K562 (cell line): ENCODE results near the gene ZNF30. TPM values are rescaled to one million over a fixed set of nuclear protein-coding genes. Genes with fewer than 3 reads are reported as not detected.

ENCODE experiments used
- ATAC-seq: fragments of 200-7000 bp; cut with Tn5 transposase; 3 replicates; pipeline ENCODE4 v1.9.1; 2020; ENCODE audit warnings: moderate library complexity
- BruUV-seq: library from RNA; stranded (reverse); fragments of 400-500 nt; replicated peaks from 2 replicates; lab custom pipeline; 2021; lab: Mats Ljungman, UMichigan
- CTCF ChIA-PET: fragments of 300-600 bp; formaldehyde crosslinking; extraction: SDS; loops from one replicate; lab custom pipeline; 2021; ENCODE audit warnings: low intra/inter-chr PET ratio; lab: Yijun Ruan, JAX
- POLR2A ChIA-PET: fragments of 300-600, 350-650 bp; sonication (Branson Sonifier 250); formaldehyde crosslinking; extraction: SDS; loops from one replicate; lab custom pipeline; 2021; ENCODE audit warnings: antibody characterized with exemption, inconsistent platforms; lab: Yijun Ruan, JAX
- DNase-seq, 4 experiments: peaks; one replicate each; pipeline versions ENCODE4 v3.0.0 to v3.0.0-alpha.2; 2011 to 2018; ENCODE audit warnings: low spot score in 3 of 4, mixed read lengths in 3 of 4; ENCODE audit errors: extremely low read depth in 1 of 4
- FAIRE-seq: peaks from 2 replicates; lab custom pipeline; 2011; peaks lifted over from hg19 to GRCh38; lab: Jason Lieb, UNC
- H2AFZ ChIP-seq: 2 replicates; pipeline ENCODE4 v1.6.0; 2011; ENCODE audit warnings: low read depth, low read length, control low read depth, inconsistent platforms
- H3K27ac ChIP-seq: fragments of 200-600 bp; 3 replicates; pipeline ENCODE4 v1.8.0; 2011; ENCODE audit warnings: low read depth, mild to moderate bottlenecking, control low read depth, inconsistent platforms, low read length, moderate library complexity, mixed read lengths; ENCODE audit errors: extremely low read depth
- H3K27me3 ChIP-seq, 2 experiments: fragments of 300-600 bp in 1 of 2; 2 replicates in 1 of 2; 3 replicates in 1 of 2; pipeline versions ENCODE4 v1.6.0 to v1.8.0; 2011; ENCODE audit warnings: inconsistent platforms in 2 of 2, low read length in 2 of 2, mild to moderate bottlenecking in 1 of 2, mixed read lengths in 1 of 2, moderate library complexity in 1 of 2; ENCODE audit not compliant: control insufficient read depth in 2 of 2, insufficient read depth in 2 of 2
- H3K36me3 ChIP-seq: fragments of 300-600 bp; 3 replicates; pipeline ENCODE4 v1.8.0; 2011; ENCODE audit warnings: mild to moderate bottlenecking, low read length, inconsistent platforms; ENCODE audit not compliant: control insufficient read depth, insufficient read depth
- H3K4me1 ChIP-seq, 2 experiments: fragments of 200-600 bp in 1 of 2; replicated peaks in 1 of 2; 2 replicates in 1 of 2; 3 replicates in 1 of 2; pipeline versions ENCODE4 v1.5.1 to v1.8.0; 2011; ENCODE audit warnings: inconsistent platforms in 2 of 2, low read length in 2 of 2, mild to moderate bottlenecking in 1 of 2, mixed read lengths in 1 of 2, moderate library complexity in 1 of 2; ENCODE audit not compliant: control insufficient read depth in 2 of 2, insufficient read depth in 2 of 2
- H3K4me2 ChIP-seq: 2 replicates; pipeline ENCODE4 v1.6.1; 2011; ENCODE audit warnings: low read length, control low read depth, inconsistent platforms, mixed read lengths; ENCODE audit not compliant: insufficient read depth
- H3K4me3 ChIP-seq: fragments of 200-600 bp; sonication (generic), shearing (Covaris generic); 2 replicates; pipeline ENCODE4 v1.5.1; 2016; ENCODE audit warnings: control low read depth, inconsistent platforms
- H3K79me2 ChIP-seq: fragments of 200-600 bp; 3 replicates; pipeline ENCODE4 v1.8.0; 2011; ENCODE audit warnings: low read length, inconsistent platforms; ENCODE audit not compliant: control insufficient read depth, insufficient read depth
- H3K9ac ChIP-seq, 2 experiments: 2 replicates each; pipeline versions ENCODE4 v1.6.0 to v1.6.1; 2011; ENCODE audit warnings: low read depth in 2 of 2, low read length in 2 of 2, control low read depth in 1 of 2, inconsistent platforms in 1 of 2, mild to moderate bottlenecking in 1 of 2, mixed read lengths in 1 of 2; ENCODE audit not compliant: insufficient read depth in 1 of 2
- H3K9me1 ChIP-seq: one replicate; pipeline ENCODE4 v1.6.0; 2011; ENCODE audit warnings: inconsistent platforms, mild to moderate bottlenecking, low read length, moderate library complexity; ENCODE audit not compliant: control insufficient read depth, insufficient read depth
- H3K9me3 ChIP-seq: replicated peaks from 2 replicates; pipeline ENCODE4 v1.5.1; 2011; ENCODE audit warnings: low read depth, low read length, inconsistent platforms; ENCODE audit not compliant: control insufficient read depth, insufficient read depth
- H4K20me1 ChIP-seq: replicated peaks from 2 replicates; pipeline ENCODE4 v1.6.1; 2011; ENCODE audit warnings: low read length, inconsistent platforms, mixed read lengths; ENCODE audit not compliant: control insufficient read depth, insufficient read depth
- CHD4 ChIP-seq: fragments of 200-600 bp; sonication (generic); IDR thresholded peaks from 3 replicates; pipeline ENCODE4 v1.6.1; 2012; ENCODE audit warnings: low read depth, mild to moderate bottlenecking, mixed read lengths, low read length, inconsistent platforms; ENCODE audit not compliant: insufficient read depth, insufficient replicate concordance, poor library complexity, severe bottlenecking
- DNMT1 ChIP-seq: fragments of 450-650 bp; IDR thresholded peaks from 2 replicates; pipeline ENCODE4 v1.6.1; 2016; ENCODE audit warnings: antibody characterized with exemption, mild to moderate bottlenecking
- EP300 ChIP-seq: IDR thresholded peaks from 2 replicates; pipeline ENCODE4 v1.6.1; 2012; ENCODE audit warnings: low read length, improper control_type of control experiment
- HDAC3 ChIP-seq: fragments of 450-650 bp; IDR thresholded peaks from 2 replicates; pipeline ENCODE4 v1.6.1; 2018; ENCODE audit warnings: borderline replicate concordance, mild to moderate bottlenecking, moderate library complexity; ENCODE audit not compliant: partially characterized antibody
- IRF9 ChIP-seq: fragments of 450-650 bp; IDR thresholded peaks from 2 replicates; pipeline ENCODE4 v1.6.1; 2016; ENCODE audit warnings: missing biosample characterization, missing genetic modification characterization
- MCM5 ChIP-seq: fragments of 450-650 bp; IDR thresholded peaks from 2 replicates; pipeline ENCODE4 v1.6.1; 2016; ENCODE audit warnings: low read depth
- MECOM ChIP-seq: fragments of 250-450 bp; sonication (Bioruptor Pico); IDR thresholded peaks from 2 replicates; pipeline ENCODE4 v1.8.0; 2022; ENCODE audit warnings: inconsistent platforms
- NCOA6 ChIP-seq: fragments of 450-650 bp; IDR thresholded peaks from 2 replicates; pipeline ENCODE4 v1.6.1; 2017; ENCODE audit warnings: mild to moderate bottlenecking
- PCBP2 ChIP-seq: fragments of 200-400 bp; formaldehyde crosslinking; IDR thresholded peaks from 2 replicates; pipeline ENCODE4 v1.6.1; 2018; ENCODE audit warnings: low read length, low read depth, mild to moderate bottlenecking, moderate library complexity; ENCODE audit not compliant: poor library complexity, severe bottlenecking
- PHB2 ChIP-seq: fragments of 450-650 bp; IDR thresholded peaks from 2 replicates; pipeline ENCODE4 v1.6.1; 2017; ENCODE audit warnings: low read depth
- SOX6 ChIP-seq: fragments of 450-650 bp; IDR thresholded peaks from 2 replicates; pipeline ENCODE4 v1.6.1; 2014; ENCODE audit warnings: mild to moderate bottlenecking
- SRSF9 ChIP-seq: fragments of 200-400 bp; formaldehyde crosslinking; IDR thresholded peaks from 2 replicates; pipeline ENCODE4 v1.6.1; 2017; ENCODE audit warnings: low read depth, low read length, borderline replicate concordance
- TAF15 ChIP-seq: fragments of 200-400 bp; formaldehyde crosslinking; IDR thresholded peaks from 2 replicates; pipeline ENCODE4 v1.6.1; 2017; ENCODE audit warnings: mild to moderate bottlenecking, low read depth, low read length, moderate library complexity
- TARDBP ChIP-seq: fragments of 450-650 bp; IDR thresholded peaks from 2 replicates; pipeline ENCODE4 v1.6.1; 2016
- TGIF2 ChIP-seq: sonication (generic); formaldehyde crosslinking; IDR thresholded peaks from 2 replicates; pipeline ENCODE4 v1.8.1; 2022; ENCODE audit warnings: mild to moderate bottlenecking, missing genetic modification reagents, moderate library complexity
- YY1 ChIP-seq, 3 experiments: IDR thresholded peaks; 2 replicates each; pipeline ENCODE4 v1.6.1; 2011; ENCODE audit warnings: low read length in 2 of 3, mild to moderate bottlenecking in 2 of 3, moderate library complexity in 2 of 3, borderline replicate concordance in 1 of 3, control low read depth in 1 of 3, low read depth in 1 of 3; ENCODE audit not compliant: insufficient read depth in 3 of 3, insufficient replicate concordance in 2 of 3, control insufficient read depth in 1 of 3, insufficient read length in 1 of 3; ENCODE audit errors: extremely low read depth in 1 of 3
- ZBTB43 ChIP-seq: sonication (generic); formaldehyde crosslinking; IDR thresholded peaks from 2 replicates; pipeline ENCODE4 v1.8.0; 2023; ENCODE audit warnings: mild to moderate bottlenecking, missing genetic modification reagents
- ZNF384 ChIP-seq: IDR thresholded peaks from 2 replicates; pipeline ENCODE4 v1.6.1; 2012; ENCODE audit warnings: low read depth, low read length, improper control_type of control experiment
- ZNF586 ChIP-seq: fragments of 450-650 bp; formaldehyde crosslinking; conservative IDR thresholded peaks from 2 replicates; pipeline ENCODE4 v1.4.0; 2020; ENCODE audit warnings: mild to moderate bottlenecking, moderate library complexity
- ZNF717 ChIP-seq: fragments of 250-450 bp; sonication (Bioruptor Pico); IDR thresholded peaks from 2 replicates; pipeline ENCODE4 v1.5.0; 2021
- ZNF830 ChIP-seq: fragments of 250-450 bp; sonication (Bioruptor Pico); IDR thresholded peaks from 2 replicates; pipeline ENCODE4 v1.5.0; 2021; ENCODE audit warnings: mild to moderate bottlenecking
- WGBS: fragments of 100-300 bp; shearing (Covaris generic); methylation state at CpG from one replicate; pipeline ENCODE4 v1.1.6; 2016; ENCODE audit warnings: low coverage, mixed read lengths; ENCODE audit not compliant: insufficient coverage; ENCODE audit errors: missing lambda C conversion rate; 5-methylcytosine and 5-hydroxymethylcytosine counted together
- in situ Hi-C: fragments of 300-500 bp; cut with MboI; formaldehyde crosslinking; loops from 4 replicates; pipeline ENCODE4 v1.15.0; 2018; ENCODE audit warnings: inconsistent platforms, mixed read lengths
- intact Hi-C: fragments of 100-400 bp; cut with micrococcal nuclease; formaldehyde crosslinking; loops from 2 replicates; pipeline ENCODE4 v1.14.2; 2022
- polyA plus RNA-seq, 8 experiments: library from polyadenylated mRNA; depleted of rRNA in 4 of 8; stranded (reverse) in 5 of 8; unstranded in 3 of 8; fragments of >200 nt; fragmentation: Nextera tagmentation in 2 of 8; fragmentation: Illumina TruSeq in 1 of 8; extraction: Ambion mirVana in 2 of 8; extraction: Trizol in 1 of 8; gene quantifications; 2 replicates each; pipeline versions ENCODE4 v1.2.1 to v1.2.3, GENCODE V29; 2011 to 2014; ENCODE audit warnings: inconsistent platforms in 1 of 8, missing spikeins in 1 of 8
- total RNA-seq, 7 experiments: library from RNA; depleted of rRNA in 6 of 7; stranded (reverse); fragments of >200 nt in 6 of 7; fragmentation: Illumina TruSeq in 2 of 7; extraction: Trizol in 2 of 7; gene quantifications; 2 replicates each; pipeline versions ENCODE4 v1.2.1 to v1.2.3, GENCODE V29; 2011 to 2021; ENCODE audit warnings: low replicate concordance in 1 of 7

Gene ZNF30
- total and polyA plus RNA-seq, 9 of the 15 experiments (the other 6 are each of a cell fraction or from before 2014, with no cell fraction given), result 7.3 to 13.4 (median 10.6) TPM

GRCh38 chr19:34963573-34964406 is 37.1 kb downstream of the ZNF30 start, which contains the start of gene ZNF792:
Gene ZNF792, minus strand, starts transcription at chr19:34964229. Its CDS starts 567 bp downstream, at chr19:34963662.
- ChIA-PET CTCF (no interaction called here), POLR2A (interaction anchor here (0.7 to 1.1 kb wide), 2 partner anchors 9 to 25 kb away, joined by 3 to 4 read pairs; no protein-coding TSS in a partner anchor)
- intact Hi-C loops (no loop called here), in situ Hi-C loops (no loop called here)
- no TSS peak for BruUV-seq
- ATAC-seq (peak; percentile 89), DNase-seq (peak; percentile 75 to 83 (median 80)), FAIRE-seq (no peak)
- H3K9me3 ChIP-seq, result peaks cover 39% of the 10 kb centered on the region
- peak within 1 kb of the TSS; percentile 93 for H3K4me2 ChIP-seq
- peak within 1 kb of the TSS; percentile 81 for H3K4me3 ChIP-seq
- peaks cover 35% of the 10 kb centered on the region for H3K36me3 ChIP-seq
- H3K9ac ChIP-seq, result peak within 1 kb of the TSS; percentile 70 to 93
- H3K27me3 ChIP-seq, result no peaks in the 10 kb centered on the region
- no peaks in the 10 kb centered on the region for H4K20me1 ChIP-seq
- H3K4me1 ChIP-seq, result peaks cover 12 to 28% of the 10 kb centered on the region in 2 experiments; a peak in 4 of 5 replicates
- peaks cover 40% of the 10 kb centered on the region for H3K79me2 ChIP-seq
- H3K9me1 ChIP-seq, result no peaks in the 10 kb centered on the region
- peak within 1 kb of the TSS; percentile 87 for H3K27ac ChIP-seq
- peak within 1 kb of the TSS; percentile 79 for H2AFZ ChIP-seq
- WGBS, result 1% methylated on average over 45 of the region's 78 CpGs
- TF ChIP-seq ZNF717 (CRISPR knock-in tag) (no peak), TAF15 (no peak), IRF9 (tag) (no peak), SOX6 (no peak), TGIF2 (CRISPR knock-in tag) (no peak), TARDBP (no peak), NCOA6 (no peak), HDAC3 (no peak), MECOM (CRISPR knock-in tag) (no peak), ZNF830 (CRISPR knock-in tag) (0 out of 2 replicates have a peak, but pooled peaks have one; percentile 53), ZBTB43 (CRISPR knock-in tag) (no peak), CHD4 (no peak), SRSF9 (no peak), ZNF586 (no peak), YY1 (IDR thresholded peaks at IDR 0.05; ENCODE audit: borderline replicate concordance in 1 of 3, control insufficient read depth in 1 of 3, extremely low read depth in 1 of 3, insufficient read depth in 3 of 3, insufficient read length in 1 of 3, insufficient replicate concordance in 2 of 3, low read depth in 1 of 3, low read length in 2 of 3) (peak in 1 of 3 experiments; percentile 11), PHB2 (no peak), DNMT1 (no peak), PCBP2 (no peak), MCM5 (no peak), ZNF384 (no peak), EP300 (0 out of 2 replicates have a peak, but pooled peaks have one; percentile 5)
